ENCODE data around the gene TCERG1L. TPM values are rescaled to one million over a fixed set of nuclear protein-coding genes. Genes with fewer than 3 reads are reported as not detected.

Gene TCERG1L
- total RNA-seq, 1 donor from 2014 or later = not detected

DNA sequence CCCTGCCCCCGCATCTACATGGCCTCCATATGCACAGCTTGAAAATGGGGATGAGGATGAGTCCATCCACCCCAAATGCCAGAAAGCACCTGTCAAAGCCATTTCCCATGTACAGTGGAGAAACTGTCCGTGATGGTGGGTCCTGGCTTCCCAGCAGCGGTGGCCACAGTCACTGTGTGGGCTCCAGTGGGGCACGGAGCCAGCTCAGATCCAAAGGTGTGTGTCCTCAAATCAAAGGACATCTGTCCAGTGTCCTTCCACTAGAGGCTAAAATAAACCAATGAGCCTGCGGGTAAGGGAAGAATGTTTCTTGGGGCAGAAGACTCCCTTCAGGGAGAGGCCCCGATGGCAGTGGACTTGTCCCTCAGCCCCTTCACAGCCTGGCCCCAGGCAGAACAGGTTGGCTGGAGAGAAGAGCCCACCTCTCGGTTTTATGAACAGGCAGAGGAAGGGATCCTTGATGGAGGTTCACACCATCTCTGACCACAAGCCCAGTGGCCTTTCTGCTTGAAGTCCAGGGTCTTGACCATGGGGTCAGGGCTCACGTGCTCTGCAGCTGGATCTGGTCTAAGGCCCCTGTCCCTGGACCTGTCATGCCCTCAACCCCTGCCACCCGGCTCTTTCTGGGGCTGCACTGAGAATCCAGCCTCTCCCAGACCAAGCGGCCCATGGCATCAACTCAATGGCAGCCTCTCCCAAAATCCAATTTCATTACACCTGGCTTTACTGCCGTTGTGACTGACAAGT, 106.9 kb downstream of the TCERG1L start:
- H3K9me3 ChIP-seq = no peaks in the 10 kb centered on the region
- H3K36me3 ChIP-seq = no peaks in the 10 kb centered on the region
- H3K27me3 ChIP-seq = no peaks in the 10 kb centered on the region
- no peak overlapping the region for H3K27ac ChIP-seq
- H3K4me3 ChIP-seq = no peak overlapping the region
- DNase-seq (ENCODE audit: extremely low spot score in 2 of 2) = peak in 1 of 2 donors; percentile 72
- intact Hi-C loops (cut with DNase I) = no loop called here
- H3K4me1 ChIP-seq = no peaks in the 10 kb centered on the region
- TF ChIP-seq, protein P1, sequence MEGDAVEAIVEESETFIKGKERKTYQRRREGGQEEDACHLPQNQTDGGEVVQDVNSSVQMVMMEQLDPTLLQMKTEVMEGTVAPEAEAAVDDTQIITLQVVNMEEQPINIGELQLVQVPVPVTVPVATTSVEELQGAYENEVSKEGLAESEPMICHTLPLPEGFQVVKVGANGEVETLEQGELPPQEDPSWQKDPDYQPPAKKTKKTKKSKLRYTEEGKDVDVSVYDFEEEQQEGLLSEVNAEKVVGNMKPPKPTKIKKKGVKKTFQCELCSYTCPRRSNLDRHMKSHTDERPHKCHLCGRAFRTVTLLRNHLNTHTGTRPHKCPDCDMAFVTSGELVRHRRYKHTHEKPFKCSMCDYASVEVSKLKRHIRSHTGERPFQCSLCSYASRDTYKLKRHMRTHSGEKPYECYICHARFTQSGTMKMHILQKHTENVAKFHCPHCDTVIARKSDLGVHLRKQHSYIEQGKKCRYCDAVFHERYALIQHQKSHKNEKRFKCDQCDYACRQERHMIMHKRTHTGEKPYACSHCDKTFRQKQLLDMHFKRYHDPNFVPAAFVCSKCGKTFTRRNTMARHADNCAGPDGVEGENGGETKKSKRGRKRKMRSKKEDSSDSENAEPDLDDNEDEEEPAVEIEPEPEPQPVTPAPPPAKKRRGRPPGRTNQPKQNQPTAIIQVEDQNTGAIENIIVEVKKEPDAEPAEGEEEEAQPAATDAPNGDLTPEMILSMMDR (IDR thresholded peaks at IDR 0.05) = no peak
- TF ChIP-seq POLR2AphosphoS5 (IDR thresholded peaks at IDR 0.05; ENCODE audit: insufficient read depth in 1 of 2, low read depth in 1 of 2) (no peak), POLR2A (IDR thresholded peaks at IDR 0.05) (no peak)

DNA sequence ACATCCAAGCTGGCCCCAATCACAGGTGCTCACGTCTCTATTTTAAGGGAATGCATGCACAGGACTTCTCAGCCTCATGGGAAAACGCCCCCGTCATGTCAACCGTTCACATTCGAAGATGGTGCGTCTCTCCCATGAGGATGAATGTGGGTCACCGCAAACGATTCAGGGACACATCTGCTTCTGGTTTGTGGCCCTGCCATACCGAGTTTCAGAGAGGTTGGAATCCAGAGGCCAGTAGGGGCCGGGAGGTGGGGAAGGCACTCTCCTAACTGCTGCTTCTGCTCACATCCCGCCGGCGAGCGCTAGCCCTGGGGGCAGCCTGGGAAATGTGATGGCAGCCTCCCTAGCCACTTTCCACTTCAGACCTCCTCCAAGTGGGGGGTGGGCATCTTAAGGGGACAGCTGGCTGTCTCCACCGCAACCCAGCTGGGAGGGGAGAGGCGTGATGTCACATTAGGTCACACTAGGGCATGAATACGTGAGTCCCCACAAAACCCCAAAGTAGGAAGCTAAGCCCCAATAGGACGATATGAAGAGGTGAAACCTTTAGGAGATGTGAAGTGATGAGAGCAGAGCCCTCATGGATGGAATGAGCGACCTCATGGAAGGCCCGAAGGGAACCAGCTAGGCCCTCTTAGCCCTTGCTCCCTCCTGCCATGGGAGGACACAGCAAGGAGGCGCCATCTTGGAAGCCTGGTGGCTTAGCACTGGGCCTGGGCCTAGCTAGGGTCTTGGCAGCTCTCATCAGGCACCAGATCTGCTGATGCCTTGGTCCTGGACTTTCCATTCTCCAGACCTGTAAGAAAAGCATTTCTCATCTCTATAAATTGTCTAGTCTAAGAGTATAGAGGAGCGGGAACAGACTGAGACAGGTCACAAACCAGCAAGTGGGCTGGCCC, 107.8 kb downstream of the TCERG1L start:
- intact Hi-C loops (cut with DNase I) = no loop called here
- TF ChIP-seq POLR2AphosphoS5 (IDR thresholded peaks at IDR 0.05; ENCODE audit: insufficient read depth in 1 of 2, low read depth in 1 of 2) = no peak
- TF ChIP-seq, protein P1 (IDR thresholded peaks at IDR 0.05) = no peak
- TF ChIP-seq POLR2A (IDR thresholded peaks at IDR 0.05) = no peak
- Histone ChIP-seq H3K4me3 (no peak overlapping the region), H3K9me3 (no peaks in the 10 kb centered on the region), H3K27ac (no peak overlapping the region), H3K36me3 (no peaks in the 10 kb centered on the region), H3K27me3 (no peaks in the 10 kb centered on the region), H3K4me1 (no peaks in the 10 kb centered on the region)
- DNase-seq (ENCODE audit: extremely low spot score in 2 of 2) = no peak

DNA sequence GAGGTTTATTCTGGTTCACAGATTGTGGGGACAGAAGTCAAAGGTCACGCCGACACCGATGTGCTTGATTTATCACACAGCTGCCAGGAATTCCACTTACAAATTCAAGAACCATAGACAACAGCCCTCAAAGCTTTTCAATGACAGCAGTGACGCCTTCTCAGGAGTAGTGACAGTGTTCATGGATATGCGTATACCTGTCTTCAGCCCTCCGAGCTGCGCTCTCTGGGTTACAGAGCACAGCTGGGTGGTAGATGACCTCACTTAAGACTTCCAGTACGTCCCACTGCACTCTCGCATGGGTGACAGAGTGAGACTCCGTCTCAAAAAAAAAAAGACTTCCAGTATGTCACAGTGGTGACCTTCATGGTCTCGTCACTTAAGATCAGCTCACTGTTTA, 108.5 kb downstream of the TCERG1L start:
- H3K9me3 ChIP-seq = no peaks in the 10 kb centered on the region
- TF ChIP-seq, protein P1 (IDR thresholded peaks at IDR 0.05) = no peak
- no peak for TF ChIP-seq POLR2A (IDR thresholded peaks at IDR 0.05)
- no peak for TF ChIP-seq POLR2AphosphoS5 (IDR thresholded peaks at IDR 0.05; ENCODE audit: insufficient read depth in 1 of 2, low read depth in 1 of 2)
- H3K27me3 ChIP-seq = no peaks in the 10 kb centered on the region
- H3K4me3 ChIP-seq = no peak overlapping the region
- H3K27ac ChIP-seq = no peak overlapping the region
- intact Hi-C loops (cut with DNase I) = no loop called here
- DNase-seq (ENCODE audit: extremely low spot score in 2 of 2) = no peak
- no peaks in the 10 kb centered on the region for H3K4me1 ChIP-seq
- no peaks in the 10 kb centered on the region for H3K36me3 ChIP-seq

DNA sequence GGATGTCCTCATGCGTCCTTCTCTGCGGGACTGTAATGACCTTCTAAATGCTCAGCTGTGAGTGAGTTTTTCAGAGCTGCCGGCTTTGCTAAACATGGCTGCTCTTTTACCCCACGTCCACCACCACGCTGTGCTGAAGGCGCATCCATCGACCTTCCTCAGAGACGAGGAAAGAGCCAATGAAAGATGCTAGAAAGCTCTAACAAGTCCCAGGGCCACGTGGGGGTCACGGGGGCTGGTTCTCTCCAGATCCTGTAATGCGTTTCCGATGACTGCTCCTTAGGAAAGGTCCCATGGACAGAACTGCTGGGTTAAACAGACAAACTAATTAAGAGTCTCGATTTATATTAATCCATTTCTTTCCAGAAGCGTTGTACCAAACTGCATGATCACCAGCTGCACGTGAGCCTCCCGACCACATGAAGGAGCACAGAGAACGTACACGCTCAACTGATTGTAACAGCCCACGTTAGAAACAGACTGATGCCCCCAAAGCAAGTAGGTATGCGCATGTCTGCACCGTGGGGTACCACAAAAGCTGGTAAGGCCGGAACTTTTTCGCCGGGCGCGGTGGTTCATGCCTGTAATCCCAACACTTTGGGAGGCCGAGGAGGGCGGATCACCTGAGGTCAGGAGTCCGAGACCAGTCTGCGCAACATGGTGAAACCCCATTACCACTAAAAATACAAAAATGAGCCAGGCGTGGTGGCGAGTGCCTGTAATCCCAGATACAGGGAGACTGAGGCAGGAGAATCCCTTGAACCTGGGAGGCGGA, 109.6 kb downstream of the TCERG1L start:
- TF ChIP-seq POLR2AphosphoS5 (IDR thresholded peaks at IDR 0.05; ENCODE audit: insufficient read depth in 1 of 2, low read depth in 1 of 2) = no peak
- TF ChIP-seq POLR2A (IDR thresholded peaks at IDR 0.05) = no peak
- TF ChIP-seq, protein P1 (IDR thresholded peaks at IDR 0.05) = no peak
- intact Hi-C loops (cut with DNase I) = no loop called here
- Histone ChIP-seq H3K9me3 (no peaks in the 10 kb centered on the region), H3K36me3 (no peaks in the 10 kb centered on the region), H3K27me3 (no peaks in the 10 kb centered on the region), H3K27ac (no peak overlapping the region), H3K4me3 (no peak overlapping the region), H3K4me1 (no peaks in the 10 kb centered on the region)
- no peak for DNase-seq (ENCODE audit: extremely low spot score in 2 of 2)
